OCI-LY3 (cell line): ENCODE data around the gene FCGBP.

Source experiments
- H2AFZ ChIP-seq: fragments of 200-600, 300-600 bp; shearing (Covaris generic); 2 replicates; pipeline ENCODE4 v1.6.0; 2014; ENCODE audit warnings: antibody characterized with exemption, low read depth, low read length
- H3K27ac ChIP-seq: fragments of 200-600, 300-600 bp; sonication (generic); 2 replicates; pipeline ENCODE4 v1.5.1; 2014; ENCODE audit warnings: mild to moderate bottlenecking, low read length, moderate library complexity, mixed read lengths
- H3K27me3 ChIP-seq: fragments of 200-600, 300-600 bp; sonication (generic); 2 replicates; pipeline ENCODE4 v1.6.1; 2014; ENCODE audit warnings: low read depth, low read length, mixed read lengths
- H3K36me3 ChIP-seq: fragments of 200-600, 300-600 bp; sonication (generic); replicated peaks from 2 replicates; pipeline ENCODE3; 2014; ENCODE audit warnings: low read depth, low read length, mixed read lengths
- H3K4me1 ChIP-seq: fragments of 300-600, 200-600 bp; sonication (generic); 2 replicates; pipeline ENCODE4 v1.6.1; 2014; ENCODE audit warnings: low read length, mixed read lengths
- H3K4me2 ChIP-seq: fragments of 200-600, 300-600 bp; sonication (generic); 2 replicates; pipeline ENCODE4 v1.6.1; 2014; ENCODE audit warnings: low read length, mixed read lengths
- H3K4me3 ChIP-seq: fragments of 300-600, 200-600 bp; sonication (generic); 2 replicates; pipeline ENCODE4 v1.5.1; 2014; ENCODE audit warnings: antibody characterized with exemption, mild to moderate bottlenecking, low read length, moderate library complexity
- H3K79me2 ChIP-seq: fragments of 300-600, 200-600 bp; shearing (Covaris generic); 2 replicates; pipeline ENCODE4 v1.6.1; 2014; ENCODE audit warnings: mild to moderate bottlenecking, low read length, mixed read lengths
- H3K9ac ChIP-seq: fragments of 300-600, 200-600 bp; shearing (Covaris generic); 2 replicates; pipeline ENCODE4 v1.6.0; 2014; ENCODE audit warnings: mild to moderate bottlenecking, low read length, moderate library complexity
- H3K9me3 ChIP-seq: fragments of 200-600, 300-600 bp; shearing (Covaris generic); 2 replicates; pipeline ENCODE4 v1.6.1; 2014; ENCODE audit warnings: low read length, mixed read lengths; ENCODE audit not compliant: insufficient read depth
- H4K20me1 ChIP-seq: fragments of 200-600, 300-600 bp; sonication (generic); 2 replicates; pipeline ENCODE4 v1.6.1; 2016; ENCODE audit warnings: low read length, mixed read lengths; ENCODE audit not compliant: insufficient read depth
- EZH2phosphoT487 ChIP-seq: fragments of 200-600 bp; shearing (Covaris generic); IDR thresholded peaks from 2 replicates; pipeline ENCODE4 v1.6.1; 2018; ENCODE audit warnings: antibody characterized with exemption, mixed run types, low read depth
- TF ChIP-seq, protein P1 (sequence below): fragments of 200-600, 300-600 bp; sonication (generic); IDR thresholded peaks from 2 replicates; pipeline ENCODE4 v1.5.1; 2014; ENCODE audit warnings: antibody characterized with exemption, low read length, low read depth

The FCGBP gene

DNA sequence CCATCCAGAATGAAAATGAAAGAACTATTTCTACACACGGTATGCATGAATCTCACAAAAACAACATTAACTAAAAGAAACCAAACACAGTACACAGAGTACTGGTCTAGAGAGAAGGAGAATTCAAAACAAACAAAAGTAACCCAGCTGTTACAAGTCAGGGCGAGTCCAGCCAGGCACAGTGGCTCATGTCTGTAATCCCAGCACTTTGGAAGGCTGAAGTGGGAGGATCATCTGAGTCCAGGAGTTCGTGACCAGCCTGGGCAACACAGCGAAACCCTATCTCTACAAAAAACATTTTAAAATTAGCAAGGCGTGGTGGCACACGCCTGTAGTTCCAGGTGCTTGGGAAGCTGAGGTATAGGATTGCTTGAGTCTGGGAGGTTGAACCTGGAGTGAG lies 34.8 kb upstream of the FCGBP start:
- H3K27me3 ChIP-seq = no peaks in the 10 kb centered on the region
- H4K20me1 ChIP-seq = no peaks in the 10 kb centered on the region
- H3K4me1 ChIP-seq = peaks cover 21% of the 10 kb centered on the region
- H3K27ac ChIP-seq = no peak overlapping the region
- TF ChIP-seq EZH2phosphoT487 = no peak
- TF ChIP-seq, protein P1, sequence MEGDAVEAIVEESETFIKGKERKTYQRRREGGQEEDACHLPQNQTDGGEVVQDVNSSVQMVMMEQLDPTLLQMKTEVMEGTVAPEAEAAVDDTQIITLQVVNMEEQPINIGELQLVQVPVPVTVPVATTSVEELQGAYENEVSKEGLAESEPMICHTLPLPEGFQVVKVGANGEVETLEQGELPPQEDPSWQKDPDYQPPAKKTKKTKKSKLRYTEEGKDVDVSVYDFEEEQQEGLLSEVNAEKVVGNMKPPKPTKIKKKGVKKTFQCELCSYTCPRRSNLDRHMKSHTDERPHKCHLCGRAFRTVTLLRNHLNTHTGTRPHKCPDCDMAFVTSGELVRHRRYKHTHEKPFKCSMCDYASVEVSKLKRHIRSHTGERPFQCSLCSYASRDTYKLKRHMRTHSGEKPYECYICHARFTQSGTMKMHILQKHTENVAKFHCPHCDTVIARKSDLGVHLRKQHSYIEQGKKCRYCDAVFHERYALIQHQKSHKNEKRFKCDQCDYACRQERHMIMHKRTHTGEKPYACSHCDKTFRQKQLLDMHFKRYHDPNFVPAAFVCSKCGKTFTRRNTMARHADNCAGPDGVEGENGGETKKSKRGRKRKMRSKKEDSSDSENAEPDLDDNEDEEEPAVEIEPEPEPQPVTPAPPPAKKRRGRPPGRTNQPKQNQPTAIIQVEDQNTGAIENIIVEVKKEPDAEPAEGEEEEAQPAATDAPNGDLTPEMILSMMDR = no peak
- peak overlapping the region; percentile 90; the same call in 1 of the 2 replicates for H3K4me2 ChIP-seq
- peaks cover 10% of the 10 kb centered on the region for H3K36me3 ChIP-seq
- no peak overlapping the region for H2AFZ ChIP-seq
- H3K4me3 ChIP-seq = no peak overlapping the region
- peaks cover 20% of the 10 kb centered on the region for H3K79me2 ChIP-seq
- no peak overlapping the region; the same call in 1 of the 2 replicates for H3K9ac ChIP-seq
- no peaks in the 10 kb centered on the region for H3K9me3 ChIP-seq

DNA sequence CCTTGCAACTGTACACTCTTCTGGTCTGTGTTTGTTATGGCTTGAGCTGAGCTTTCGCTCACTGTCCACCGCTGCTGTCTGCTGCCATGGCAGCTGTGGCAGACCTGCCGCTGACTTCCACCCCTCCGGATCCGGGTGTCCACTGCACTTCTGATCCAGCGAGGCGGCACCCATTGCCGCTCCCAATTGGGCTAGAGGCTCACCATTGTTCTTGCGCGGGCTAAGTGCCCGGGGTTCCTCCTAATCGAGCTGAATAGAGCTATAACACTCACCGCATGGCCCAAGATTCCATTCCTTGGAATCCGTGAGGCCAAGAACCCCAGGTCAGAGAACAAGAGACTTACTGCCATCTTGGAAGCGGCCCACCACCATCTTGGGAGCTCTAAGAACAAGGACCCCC lies 34.4 kb upstream of the FCGBP start:
- Histone ChIP-seq H3K27ac (no peak overlapping the region), H3K27me3 (no peaks in the 10 kb centered on the region), H3K36me3 (peaks cover 6% of the 10 kb centered on the region), H3K4me2 (no peak overlapping the region), H3K9me3 (no peaks in the 10 kb centered on the region), H4K20me1 (no peaks in the 10 kb centered on the region), H3K4me3 (no peak overlapping the region), H3K79me2 (peaks cover 18% of the 10 kb centered on the region), H3K4me1 (peaks cover 24% of the 10 kb centered on the region), H2AFZ (no peak overlapping the region), H3K9ac (no peak overlapping the region)
- no peak for TF ChIP-seq EZH2phosphoT487
- TF ChIP-seq, protein P1 = no peak

DNA sequence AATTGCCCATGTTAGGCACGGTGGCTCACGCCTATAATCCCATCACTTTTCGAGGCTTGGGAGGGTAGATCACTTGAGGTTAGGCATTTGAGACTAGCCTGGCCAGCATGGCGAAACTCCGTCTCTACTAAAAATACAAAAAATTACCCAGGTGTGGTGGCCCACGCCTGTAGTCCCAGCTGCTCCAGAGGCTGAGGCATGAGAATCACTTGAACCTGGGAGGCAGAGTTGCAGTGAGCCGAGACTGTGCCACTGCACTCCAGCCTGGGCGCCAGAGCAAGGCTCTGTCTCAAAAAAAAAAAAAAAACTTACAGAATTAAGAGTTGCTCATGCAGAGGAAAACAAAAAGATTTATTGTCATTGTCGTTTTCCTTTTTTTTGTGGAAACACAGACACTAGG lies 33.1 kb upstream of the FCGBP start:
- peaks cover 3% of the 10 kb centered on the region for H3K36me3 ChIP-seq
- peaks cover 15% of the 10 kb centered on the region for H3K79me2 ChIP-seq
- H4K20me1 ChIP-seq = no peaks in the 10 kb centered on the region
- H3K27ac ChIP-seq = no peak overlapping the region
- no peak overlapping the region for H2AFZ ChIP-seq
- H3K4me1 ChIP-seq = peaks cover 28% of the 10 kb centered on the region
- TF ChIP-seq, protein P1 = no peak
- TF ChIP-seq EZH2phosphoT487 = no peak
- H3K9ac ChIP-seq = no peak overlapping the region
- H3K27me3 ChIP-seq = no peaks in the 10 kb centered on the region
- no peak overlapping the region for H3K4me2 ChIP-seq
- H3K4me3 ChIP-seq = no peak overlapping the region
- H3K9me3 ChIP-seq = no peaks in the 10 kb centered on the region

DNA sequence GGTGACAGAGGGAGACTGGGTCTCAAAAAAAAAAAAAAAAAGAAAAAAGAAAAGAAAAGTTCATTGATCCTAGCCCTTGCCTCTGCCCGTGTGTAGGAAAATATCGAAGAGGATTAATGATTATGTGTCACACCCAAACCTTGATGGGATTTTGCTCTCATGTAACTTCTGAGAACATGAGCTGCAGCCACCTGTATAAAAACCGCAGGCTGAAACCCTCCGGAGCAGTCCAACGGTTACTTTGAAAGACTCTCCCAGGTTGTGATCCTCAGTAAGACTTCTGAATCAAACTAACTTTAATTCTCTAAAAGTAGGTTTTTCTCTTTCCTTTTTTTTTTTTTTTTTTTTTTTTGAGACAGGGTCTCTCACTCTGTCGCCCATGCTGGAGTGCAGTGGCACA lies 32.2 kb upstream of the FCGBP start:
- no peak overlapping the region for H3K9ac ChIP-seq
- H3K79me2 ChIP-seq = peaks cover 7% of the 10 kb centered on the region
- H3K9me3 ChIP-seq = no peaks in the 10 kb centered on the region
- H2AFZ ChIP-seq = no peak overlapping the region
- H3K36me3 ChIP-seq = no peaks in the 10 kb centered on the region
- H3K4me1 ChIP-seq = peaks cover 21% of the 10 kb centered on the region
- TF ChIP-seq, protein P1 = no peak
- TF ChIP-seq EZH2phosphoT487 = no peak
- no peak overlapping the region for H3K27ac ChIP-seq
- H3K27me3 ChIP-seq = no peaks in the 10 kb centered on the region
- H3K4me3 ChIP-seq = no peak overlapping the region
- no peaks in the 10 kb centered on the region for H4K20me1 ChIP-seq
- no peak overlapping the region for H3K4me2 ChIP-seq
